GM13976 (cell line): ENCODE results near the gene RTL5.

ENCODE experiments used
- DNase-seq: peaks from one replicate; pipeline ENCODE4 v3.0.0; 2012; ENCODE audit warnings: low spot score
- in situ Hi-C: fragments of 300-500 bp; cut with MboI; formaldehyde crosslinking; loops from one replicate; pipeline ENCODE4 v1.12.0; 2022; ENCODE audit warnings: low sequenced_read_pairs, mixed read lengths, inconsistent platforms; ENCODE audit not compliant: unreplicated experiment
- TF ChIP-seq, protein P1 (sequence below): IDR thresholded peaks from 2 replicates; pipeline ENCODE4 v1.5.1; 2012; ENCODE audit warnings: borderline replicate concordance, mild to moderate bottlenecking; ENCODE audit not compliant: insufficient read depth; ENCODE audit errors: extremely low read depth, missing control alignments, control extremely low read depth

RTL5 gene

DNA sequence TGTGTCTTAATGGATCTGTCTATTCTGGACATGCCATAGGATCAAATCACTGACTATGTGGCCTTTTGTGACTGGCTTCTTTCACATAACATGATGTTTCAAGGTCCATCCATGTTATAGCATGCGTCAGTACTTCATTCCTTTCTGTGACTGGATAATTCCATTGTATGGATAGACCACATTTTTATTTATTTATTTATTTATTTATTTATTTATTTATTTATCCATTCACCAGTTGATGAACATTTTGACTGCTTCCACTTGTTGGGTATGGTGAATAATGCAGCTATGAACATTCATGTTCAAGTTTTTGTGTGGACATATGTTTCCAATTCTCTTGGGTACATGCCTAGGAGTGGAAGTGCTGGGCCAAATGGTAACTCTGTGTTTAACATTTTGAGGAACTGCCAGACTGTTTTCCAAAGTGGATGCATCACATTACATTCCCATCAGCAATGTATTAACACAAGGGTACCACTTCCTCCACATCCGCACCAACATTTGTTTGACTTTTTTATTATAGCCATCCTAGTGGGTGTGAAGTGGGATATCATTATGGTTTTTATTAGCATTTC lies 14.0 kb downstream of the RTL5 start:
- TF ChIP-seq, protein P1, sequence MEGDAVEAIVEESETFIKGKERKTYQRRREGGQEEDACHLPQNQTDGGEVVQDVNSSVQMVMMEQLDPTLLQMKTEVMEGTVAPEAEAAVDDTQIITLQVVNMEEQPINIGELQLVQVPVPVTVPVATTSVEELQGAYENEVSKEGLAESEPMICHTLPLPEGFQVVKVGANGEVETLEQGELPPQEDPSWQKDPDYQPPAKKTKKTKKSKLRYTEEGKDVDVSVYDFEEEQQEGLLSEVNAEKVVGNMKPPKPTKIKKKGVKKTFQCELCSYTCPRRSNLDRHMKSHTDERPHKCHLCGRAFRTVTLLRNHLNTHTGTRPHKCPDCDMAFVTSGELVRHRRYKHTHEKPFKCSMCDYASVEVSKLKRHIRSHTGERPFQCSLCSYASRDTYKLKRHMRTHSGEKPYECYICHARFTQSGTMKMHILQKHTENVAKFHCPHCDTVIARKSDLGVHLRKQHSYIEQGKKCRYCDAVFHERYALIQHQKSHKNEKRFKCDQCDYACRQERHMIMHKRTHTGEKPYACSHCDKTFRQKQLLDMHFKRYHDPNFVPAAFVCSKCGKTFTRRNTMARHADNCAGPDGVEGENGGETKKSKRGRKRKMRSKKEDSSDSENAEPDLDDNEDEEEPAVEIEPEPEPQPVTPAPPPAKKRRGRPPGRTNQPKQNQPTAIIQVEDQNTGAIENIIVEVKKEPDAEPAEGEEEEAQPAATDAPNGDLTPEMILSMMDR: no peak
- in situ Hi-C loops: no loop called here
- no peak for DNase-seq

GRCh38 chrX:72115380-72115779 lies 16.3 kb downstream of the RTL5 start:
- in situ Hi-C loops: no loop called here

GRCh38 chrX:72114807-72115206 lies 16.9 kb downstream of the RTL5 start:
- TF ChIP-seq, protein P1: no peak
- DNase-seq: no peak
- in situ Hi-C loops: no loop called here

More at GRCh38 chrX:72115380-72115779, 16.3 kb downstream of the RTL5 start:
- TF ChIP-seq, protein P1: no peak
- no peak for DNase-seq

- no peak for DNase-seq
- TF ChIP-seq, protein P1: no peak
- in situ Hi-C loops: no loop called here
These were observed 17.4 kb downstream of the RTL5 start for GRCh38 chrX:72114306-72114705.

GRCh38 chrX:72113461-72113860 lies 18.3 kb downstream of the RTL5 start:
- TF ChIP-seq, protein P1: no peak
- no peak for DNase-seq
- in situ Hi-C loops: no loop called here

DNA sequence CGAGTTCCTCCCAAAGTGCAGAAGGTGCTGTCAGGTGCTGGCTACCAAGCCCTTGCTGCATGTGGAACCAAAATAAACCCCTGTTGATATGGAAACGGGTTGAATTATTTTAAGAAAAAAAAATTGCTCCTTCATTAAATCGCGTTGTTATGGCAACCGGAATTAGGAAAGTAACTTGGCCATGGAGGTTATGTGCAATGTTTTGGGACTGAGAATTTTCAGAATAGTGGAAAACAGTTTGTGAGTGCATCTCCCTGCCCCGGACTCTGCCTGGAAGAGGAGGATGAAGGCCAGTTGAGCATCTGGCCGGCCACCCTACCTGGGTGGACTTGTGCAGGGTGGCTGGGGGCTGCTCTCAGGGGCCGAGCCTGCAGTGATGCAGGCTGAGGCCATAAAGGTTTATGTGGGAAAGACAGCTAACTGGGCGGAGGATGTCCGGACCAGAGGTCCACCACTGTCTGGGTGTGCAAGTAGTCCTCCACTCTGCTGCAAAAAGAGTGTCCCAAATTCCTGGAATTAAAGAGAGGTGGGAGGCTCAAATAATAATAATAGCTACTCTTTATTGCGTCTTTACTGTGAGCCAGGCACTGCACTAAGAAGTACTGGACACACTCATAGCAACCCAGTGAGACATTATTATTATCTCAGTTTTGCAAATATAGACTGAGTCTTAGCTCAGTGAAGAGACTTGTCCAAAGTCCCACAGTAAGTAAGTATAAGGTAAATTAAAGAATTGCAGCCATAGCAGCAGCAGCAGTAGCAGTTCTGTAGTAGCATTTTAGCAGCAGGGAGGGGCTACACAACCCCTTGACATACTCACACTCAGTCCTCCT lies 20.6 kb downstream of the RTL5 start:
- in situ Hi-C loops: no loop called here
- TF ChIP-seq, protein P1: no peak
- DNase-seq: no peak
